ENCODE measurements around the gene PRKCQ.

Gene PRKCQ

DNA sequence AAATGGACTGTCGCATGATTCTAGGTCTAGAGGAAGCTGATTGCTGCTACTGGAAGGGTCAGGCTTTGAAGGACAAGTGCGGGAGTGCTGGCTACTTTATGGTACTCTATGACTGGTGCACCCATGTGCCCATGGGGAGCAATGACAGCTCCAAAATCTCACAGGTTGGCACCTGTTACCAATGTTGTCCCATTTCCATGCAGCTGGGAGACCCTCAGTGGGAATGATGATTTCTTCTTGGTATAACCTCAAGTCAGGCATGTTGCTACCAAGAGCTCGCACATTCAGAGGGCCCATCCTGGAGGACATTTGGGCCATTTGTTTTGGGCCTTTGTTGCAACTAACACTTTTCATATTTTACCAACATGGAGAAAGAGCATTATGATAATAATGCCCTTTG is 174.4 kb downstream of the PRKCQ start:
- no peak for DNase-seq (ENCODE audit: low spot score)
- in situ Hi-C loops (cut with MboI; ENCODE audit: low pct_unique_long_range_greater_than_20kb, low sequenced_read_pairs, unreplicated experiment) = loop anchor here (25.0 kb wide), 1 partner anchor 257 kb away; no protein-coding TSS in a partner anchor
- TF ChIP-seq, protein P1, sequence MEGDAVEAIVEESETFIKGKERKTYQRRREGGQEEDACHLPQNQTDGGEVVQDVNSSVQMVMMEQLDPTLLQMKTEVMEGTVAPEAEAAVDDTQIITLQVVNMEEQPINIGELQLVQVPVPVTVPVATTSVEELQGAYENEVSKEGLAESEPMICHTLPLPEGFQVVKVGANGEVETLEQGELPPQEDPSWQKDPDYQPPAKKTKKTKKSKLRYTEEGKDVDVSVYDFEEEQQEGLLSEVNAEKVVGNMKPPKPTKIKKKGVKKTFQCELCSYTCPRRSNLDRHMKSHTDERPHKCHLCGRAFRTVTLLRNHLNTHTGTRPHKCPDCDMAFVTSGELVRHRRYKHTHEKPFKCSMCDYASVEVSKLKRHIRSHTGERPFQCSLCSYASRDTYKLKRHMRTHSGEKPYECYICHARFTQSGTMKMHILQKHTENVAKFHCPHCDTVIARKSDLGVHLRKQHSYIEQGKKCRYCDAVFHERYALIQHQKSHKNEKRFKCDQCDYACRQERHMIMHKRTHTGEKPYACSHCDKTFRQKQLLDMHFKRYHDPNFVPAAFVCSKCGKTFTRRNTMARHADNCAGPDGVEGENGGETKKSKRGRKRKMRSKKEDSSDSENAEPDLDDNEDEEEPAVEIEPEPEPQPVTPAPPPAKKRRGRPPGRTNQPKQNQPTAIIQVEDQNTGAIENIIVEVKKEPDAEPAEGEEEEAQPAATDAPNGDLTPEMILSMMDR (IDR thresholded peaks at IDR 0.05; ENCODE audit: extremely low read depth, insufficient read depth, missing control alignments) = no peak

DNA sequence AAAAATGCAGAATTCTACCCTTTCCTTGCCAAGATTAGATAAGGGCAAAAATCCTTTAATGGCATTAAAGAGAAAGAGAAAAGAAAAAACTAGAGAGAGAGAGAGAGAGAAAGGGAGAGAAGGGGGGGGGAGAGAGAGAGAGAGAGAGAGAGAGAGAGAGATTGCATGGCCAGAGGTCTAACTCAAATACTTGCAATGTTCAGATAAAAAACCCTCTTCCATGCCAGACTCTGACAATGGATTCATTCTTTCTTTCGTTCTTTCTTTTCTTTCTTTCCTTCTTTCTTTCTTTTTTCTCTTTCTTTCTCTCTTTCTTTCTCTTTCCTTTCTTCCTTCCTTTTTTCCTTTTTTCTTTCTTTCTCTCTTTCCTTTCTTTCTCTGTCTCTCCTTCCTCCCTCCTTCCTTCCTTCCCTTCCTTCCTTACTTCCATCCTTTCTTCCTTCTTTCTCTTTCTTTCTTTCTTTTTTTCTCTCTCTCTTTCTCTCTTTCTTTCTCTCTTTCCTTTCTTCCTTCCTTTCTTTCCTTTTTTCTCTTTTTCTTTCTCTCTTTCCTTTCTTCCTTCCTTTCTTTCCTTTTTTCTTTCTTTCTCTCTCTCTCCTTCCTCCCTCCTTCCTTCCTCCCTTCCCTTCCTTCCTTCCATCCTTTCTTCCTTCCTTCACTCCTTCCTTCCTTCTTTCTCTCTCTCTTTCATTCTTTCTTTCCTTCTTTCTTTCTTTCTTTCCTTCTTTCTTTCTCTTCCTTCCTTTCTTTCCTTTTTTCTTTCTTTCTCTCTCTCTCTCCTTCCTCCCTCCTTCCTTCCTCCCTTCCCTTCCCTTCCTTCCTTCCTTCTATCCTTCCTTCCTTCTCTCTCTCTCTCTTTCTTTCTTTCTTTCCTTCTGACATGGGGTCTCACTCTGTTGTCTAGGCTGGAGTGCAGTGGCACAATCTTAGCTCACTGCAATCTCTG is 175.7 kb downstream of the PRKCQ start:
- in situ Hi-C loops (cut with MboI; ENCODE audit: low pct_unique_long_range_greater_than_20kb, low sequenced_read_pairs, unreplicated experiment) = loop anchor here (25.0 kb wide), 1 partner anchor 258 kb away; no protein-coding TSS in a partner anchor
- DNase-seq (ENCODE audit: low spot score) = no peak
- TF ChIP-seq, protein P1 (IDR thresholded peaks at IDR 0.05; ENCODE audit: extremely low read depth, insufficient read depth, missing control alignments) = no peak

DNA sequence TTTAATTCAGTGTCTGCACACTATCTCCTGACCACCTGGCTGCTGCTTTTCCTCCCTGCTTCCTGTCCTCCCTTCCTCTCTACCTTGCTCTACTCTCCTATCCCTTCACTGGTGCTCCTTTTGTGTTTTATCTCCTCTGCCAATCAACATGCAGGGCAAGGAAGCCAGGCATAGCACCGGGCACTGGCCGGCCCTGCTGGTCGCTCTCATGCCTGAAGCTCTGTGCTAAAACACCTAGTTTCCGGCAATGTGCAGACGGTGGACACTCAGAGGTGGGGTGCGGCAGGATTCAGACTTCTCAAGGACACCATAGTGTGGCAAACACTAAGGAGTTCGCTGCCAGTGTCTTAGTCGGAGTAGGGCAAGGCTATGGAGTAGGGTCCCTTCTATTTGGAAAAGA is 177.1 kb downstream of the PRKCQ start:
- DNase-seq (ENCODE audit: low spot score) = no peak
- in situ Hi-C loops (cut with MboI; ENCODE audit: low pct_unique_long_range_greater_than_20kb, low sequenced_read_pairs, unreplicated experiment) = loop anchor here (25.0 kb wide), 1 partner anchor 259 kb away; no protein-coding TSS in a partner anchor
- TF ChIP-seq, protein P1 (IDR thresholded peaks at IDR 0.05; ENCODE audit: extremely low read depth, insufficient read depth, missing control alignments) = no peak

DNA sequence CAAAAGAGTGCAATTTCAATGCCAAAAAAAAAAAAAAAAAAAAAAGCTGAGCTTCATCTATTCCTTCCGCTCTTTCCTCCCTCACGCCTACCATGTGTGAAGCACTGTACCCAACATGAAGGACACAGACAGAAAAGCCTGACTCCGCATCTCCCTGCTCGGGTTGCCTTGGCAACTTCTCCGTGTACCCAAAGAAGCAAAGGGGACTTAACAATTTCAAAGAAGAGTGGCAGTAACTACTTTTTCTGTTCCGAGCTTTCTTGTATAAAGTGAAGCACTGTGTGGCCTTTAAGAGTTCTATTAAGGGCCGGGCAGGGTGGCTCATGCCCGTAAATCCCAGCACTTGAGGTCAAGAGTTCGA is 177.7 kb downstream of the PRKCQ start:
- in situ Hi-C loops (cut with MboI; ENCODE audit: low pct_unique_long_range_greater_than_20kb, low sequenced_read_pairs, unreplicated experiment) = loop anchor here (25.0 kb wide), 1 partner anchor 260 kb away; no protein-coding TSS in a partner anchor
- DNase-seq (ENCODE audit: low spot score) = no peak

DNA sequence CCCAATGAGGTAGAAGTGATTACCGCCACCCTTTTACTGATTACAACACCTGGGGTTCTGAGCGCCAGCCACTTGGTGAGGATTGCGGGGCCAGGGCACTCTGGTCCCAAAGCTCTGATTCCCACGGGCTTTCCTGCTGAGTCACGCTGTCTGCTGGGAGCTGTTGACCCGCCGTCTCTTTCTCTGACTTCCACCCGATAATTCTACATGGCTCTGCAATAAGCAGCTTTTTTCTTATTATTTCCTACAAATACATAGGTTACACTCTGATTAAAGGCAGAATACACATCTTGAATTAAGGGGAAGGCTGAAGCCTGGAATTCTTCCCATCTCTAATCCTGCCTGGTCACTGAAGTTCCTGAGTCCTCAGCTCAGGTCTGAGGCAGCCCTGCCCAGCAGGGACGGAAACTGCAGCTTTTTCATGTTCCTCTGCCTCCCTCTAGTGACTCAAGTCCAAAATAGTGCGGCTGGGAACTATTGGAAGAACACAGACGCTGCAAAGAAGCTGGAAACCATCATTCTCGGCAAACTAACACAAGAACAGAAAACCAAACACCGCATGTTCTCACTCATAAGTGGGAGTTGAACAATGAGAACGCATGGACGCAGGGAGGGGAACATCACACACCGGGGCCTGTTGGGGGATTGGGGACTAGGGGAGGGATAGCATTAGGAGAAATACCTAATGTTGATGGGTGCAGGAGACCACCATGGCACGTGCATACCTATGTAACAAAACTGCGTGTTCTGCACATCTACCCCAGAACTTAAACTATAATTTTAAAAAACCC is 178.3 kb downstream of the PRKCQ start:
- TF ChIP-seq, protein P1 (IDR thresholded peaks at IDR 0.05; ENCODE audit: extremely low read depth, insufficient read depth, missing control alignments) = peak; percentile 90
- in situ Hi-C loops (cut with MboI; ENCODE audit: low pct_unique_long_range_greater_than_20kb, low sequenced_read_pairs, unreplicated experiment) = loop anchor here (25.0 kb wide), 1 partner anchor 261 kb away; no protein-coding TSS in a partner anchor
- DNase-seq (ENCODE audit: low spot score) = peak; percentile 82

More for the DNA sequence above, 177.7 kb downstream of the PRKCQ start:
- TF ChIP-seq, protein P1 (IDR thresholded peaks at IDR 0.05; ENCODE audit: extremely low read depth, insufficient read depth, missing control alignments) = no peak

DNA sequence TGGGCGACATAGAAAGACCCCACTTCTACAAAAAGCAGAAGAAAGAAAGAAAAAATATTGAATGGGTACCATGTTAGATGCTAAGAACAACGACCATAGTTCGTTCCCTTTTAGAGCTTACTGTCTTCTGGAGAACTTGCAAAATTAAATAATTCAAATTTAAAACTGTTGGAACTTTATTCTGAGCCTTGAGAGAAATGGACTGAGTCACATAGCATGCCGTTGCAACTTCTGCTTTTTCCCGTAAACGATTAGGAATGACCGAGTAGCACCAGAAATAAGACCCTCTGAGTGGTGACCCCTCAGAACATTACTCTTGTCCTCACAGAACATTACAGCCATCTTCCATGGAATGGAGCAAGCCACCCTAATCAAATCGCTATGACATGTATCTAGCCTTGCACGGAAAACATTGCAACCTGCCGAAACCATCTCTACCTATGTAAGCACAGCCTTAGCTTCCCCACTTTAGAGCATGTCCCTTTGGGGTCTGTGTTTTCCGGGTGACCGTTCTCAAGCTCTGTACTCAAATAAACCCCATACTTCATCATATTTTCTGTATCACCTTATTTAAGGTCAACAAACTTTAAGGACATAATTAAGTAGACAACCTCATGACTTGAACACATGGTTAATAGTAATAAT is 179.1 kb downstream of the PRKCQ start:
- DNase-seq (ENCODE audit: low spot score) = no peak
- TF ChIP-seq, protein P1 (IDR thresholded peaks at IDR 0.05; ENCODE audit: extremely low read depth, insufficient read depth, missing control alignments) = no peak
- in situ Hi-C loops (cut with MboI; ENCODE audit: low pct_unique_long_range_greater_than_20kb, low sequenced_read_pairs, unreplicated experiment) = loop anchor here (25.0 kb wide), 1 partner anchor 261 kb away; no protein-coding TSS in a partner anchor
